ENCODE data around the gene CPSF4.

Gene CPSF4

GRCh38 chr7:99393355-99394187 is 45.2 kb upstream of the CPSF4 start:
- TF ChIP-seq CTCF (IDR thresholded peaks at IDR 0.05), result no peak
- H3K4me1 ChIP-seq, result peaks cover 0 to 27% (median 17%) of the 10 kb centered on the region in 4 donors
- H3K27ac ChIP-seq, result peak overlapping the region; percentile 74 to 84
- peak in 1 of 2 donors; percentile 77 for DNase-seq
- no peaks in the 10 kb centered on the region for H3K27me3 ChIP-seq
- no peaks in the 10 kb centered on the region for H3K9me3 ChIP-seq
- peak overlapping the region; percentile 52 to 83 for H3K4me3 ChIP-seq
- intact Hi-C loops (cut with DNase I; ENCODE audit: low total_unique reads), result no loop called here
- peaks cover 28 to 70% (median 49%) of the 10 kb centered on the region in 3 donors for H3K36me3 ChIP-seq

DNA sequence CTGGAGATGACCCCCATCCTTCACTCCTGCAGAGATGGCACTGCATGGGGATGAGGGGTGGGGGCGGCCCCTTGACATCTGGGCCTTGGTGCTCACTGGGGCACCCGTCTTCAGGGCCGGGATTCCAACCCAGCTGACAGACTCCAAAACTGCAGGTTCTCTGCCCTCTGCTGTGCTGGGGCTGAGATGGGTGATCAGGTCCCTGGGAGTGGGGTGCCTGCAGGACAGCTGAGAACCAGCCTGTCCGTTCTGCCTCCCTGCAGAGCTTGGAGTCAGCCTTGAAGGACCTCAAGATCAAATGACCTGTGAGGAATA is 44.6 kb upstream of the CPSF4 start:
- intact Hi-C loops (cut with DNase I; ENCODE audit: low total_unique reads), result no loop called here
- H3K4me1 ChIP-seq, result peaks cover 0 to 27% (median 17%) of the 10 kb centered on the region in 4 donors
- no peak for TF ChIP-seq CTCF (IDR thresholded peaks at IDR 0.05)
- DNase-seq, result no peak
- no peaks in the 10 kb centered on the region for H3K9me3 ChIP-seq
- no peak overlapping the region for H3K4me3 ChIP-seq
- peaks cover 28 to 70% (median 51%) of the 10 kb centered on the region in 3 donors for H3K36me3 ChIP-seq
- peak overlapping the region in 1 of 2 donors; percentile 74 for H3K27ac ChIP-seq
- no peaks in the 10 kb centered on the region for H3K27me3 ChIP-seq

- DNase-seq, result no peak
- Histone ChIP-seq H3K27me3 (no peaks in the 10 kb centered on the region), H3K36me3 (peaks cover 36 to 70% (median 52%) of the 10 kb centered on the region in 3 donors), H3K9me3 (no peaks in the 10 kb centered on the region), H3K4me3 (no peak overlapping the region), H3K4me1 (peaks cover 0 to 27% (median 17%) of the 10 kb centered on the region in 4 donors), H3K27ac (peak overlapping the region in 1 of 2 donors; percentile 47)
- intact Hi-C loops (cut with DNase I; ENCODE audit: low total_unique reads), result no loop called here
- TF ChIP-seq CTCF (IDR thresholded peaks at IDR 0.05), result no peak
Measured at GRCh38 chr7:99395616-99396327, 43.0 kb upstream of the CPSF4 start.

DNA sequence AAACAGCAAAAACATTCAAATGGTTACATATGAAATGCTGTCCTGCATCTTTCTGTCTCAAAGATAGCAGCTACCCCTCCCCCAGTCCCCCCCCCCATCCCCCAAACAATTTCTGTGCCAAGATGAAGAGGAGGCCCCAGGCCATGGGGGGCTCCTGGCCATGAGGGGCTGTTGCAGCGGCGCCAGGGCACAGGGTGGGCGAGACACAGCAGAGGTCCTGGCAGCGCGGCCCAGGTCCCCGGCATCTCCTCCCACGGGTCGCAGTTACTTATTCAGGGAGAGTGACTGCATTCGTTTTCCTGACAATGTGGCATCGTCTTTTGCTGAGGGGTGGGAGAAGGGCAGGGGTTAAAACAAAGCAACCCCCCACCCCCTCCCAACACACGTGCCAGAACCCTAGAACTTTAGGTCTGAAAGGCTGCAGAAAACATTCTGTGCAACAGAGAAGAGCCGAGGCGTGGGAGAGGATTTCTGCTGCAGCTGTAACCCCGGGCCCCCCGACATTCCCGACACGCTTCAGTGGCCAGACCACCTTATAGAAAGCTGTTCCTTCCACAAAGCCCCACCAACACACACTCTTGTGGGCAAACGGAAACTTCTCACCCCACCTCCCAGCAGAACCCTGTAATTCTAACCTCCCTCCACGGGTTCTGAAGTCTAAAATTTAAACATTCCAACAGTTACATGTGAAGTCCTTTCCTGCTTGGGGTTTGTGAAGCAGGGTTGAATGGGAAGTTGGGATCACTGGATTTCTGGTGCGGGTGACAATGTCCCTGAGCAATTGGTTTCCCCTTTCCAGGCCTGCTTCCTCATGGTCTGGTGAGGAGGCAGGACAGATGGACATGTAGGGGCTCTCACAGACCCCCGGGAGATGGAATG is 42.1 kb upstream of the CPSF4 start:
- Histone ChIP-seq H3K36me3 (peaks cover 39 to 73% (median 52%) of the 10 kb centered on the region in 3 donors), H3K27ac (no peak overlapping the region), H3K4me3 (no peak overlapping the region), H3K9me3 (no peaks in the 10 kb centered on the region), H3K4me1 (peaks cover 0 to 27% (median 17%) of the 10 kb centered on the region in 4 donors), H3K27me3 (no peaks in the 10 kb centered on the region)
- no peak for DNase-seq
- no peak for TF ChIP-seq CTCF (IDR thresholded peaks at IDR 0.05)
- intact Hi-C loops (cut with DNase I; ENCODE audit: low total_unique reads), result no loop called here

DNA sequence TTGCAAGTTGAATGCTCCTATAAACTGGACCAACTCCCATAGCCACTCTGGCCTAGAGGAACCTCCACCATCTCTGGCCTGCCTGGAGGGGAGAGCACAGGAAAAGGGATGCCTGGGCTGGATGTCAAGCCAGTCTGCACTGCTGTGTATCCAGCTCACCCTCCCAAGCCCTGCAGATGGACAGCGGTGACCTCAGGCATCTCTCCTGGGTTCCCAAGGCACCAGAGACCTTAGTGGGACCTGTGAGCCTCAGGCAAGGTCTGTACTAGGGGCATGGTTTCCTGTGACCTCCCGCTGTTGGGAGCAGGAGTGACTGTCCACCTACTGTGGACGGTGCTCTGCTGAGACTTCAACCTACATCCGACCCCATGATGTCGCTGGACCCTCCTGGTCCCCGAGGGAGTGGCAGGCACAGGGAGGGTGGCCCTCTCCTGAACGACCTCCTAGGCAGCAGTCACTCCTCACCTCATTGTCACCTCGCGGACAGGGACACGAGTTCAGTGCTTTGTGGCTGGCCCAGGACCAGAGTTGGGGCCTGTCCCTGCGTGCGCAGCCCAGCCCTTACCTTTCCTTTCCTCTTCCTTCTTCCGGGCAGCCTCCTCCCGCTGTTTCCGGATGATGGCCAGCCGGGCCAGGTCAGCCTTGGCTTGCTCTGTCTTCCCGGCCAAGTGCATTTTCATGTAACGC is 41.3 kb upstream of the CPSF4 start:
- intact Hi-C loops (cut with DNase I; ENCODE audit: low total_unique reads), result no loop called here
- Histone ChIP-seq H3K9me3 (no peaks in the 10 kb centered on the region), H3K4me3 (no peak overlapping the region), H3K27me3 (no peaks in the 10 kb centered on the region), H3K4me1 (peaks cover 0 to 23% (median 13%) of the 10 kb centered on the region in 4 donors), H3K27ac (no peak overlapping the region), H3K36me3 (peaks cover 39 to 80% (median 60%) of the 10 kb centered on the region in 3 donors)
- DNase-seq, result no peak
- TF ChIP-seq CTCF (IDR thresholded peaks at IDR 0.05), result no peak

Measured in tibial artery (tissue), 4 donors.